ENCODE results near the gene NKAPL. TPM values are rescaled to one million over a fixed set of nuclear protein-coding genes. Genes with fewer than 3 reads are reported as not detected.
A peak's percentile ranks its signal among the peaks of the same experiment; 100 is the strongest.

Gene NKAPL
- total and polyA plus RNA-seq, 2 donors (not counting 3 experiments of a cell fraction or from before 2014, with no cell fraction given), result 0.72 to 1.1 TPM

DNA sequence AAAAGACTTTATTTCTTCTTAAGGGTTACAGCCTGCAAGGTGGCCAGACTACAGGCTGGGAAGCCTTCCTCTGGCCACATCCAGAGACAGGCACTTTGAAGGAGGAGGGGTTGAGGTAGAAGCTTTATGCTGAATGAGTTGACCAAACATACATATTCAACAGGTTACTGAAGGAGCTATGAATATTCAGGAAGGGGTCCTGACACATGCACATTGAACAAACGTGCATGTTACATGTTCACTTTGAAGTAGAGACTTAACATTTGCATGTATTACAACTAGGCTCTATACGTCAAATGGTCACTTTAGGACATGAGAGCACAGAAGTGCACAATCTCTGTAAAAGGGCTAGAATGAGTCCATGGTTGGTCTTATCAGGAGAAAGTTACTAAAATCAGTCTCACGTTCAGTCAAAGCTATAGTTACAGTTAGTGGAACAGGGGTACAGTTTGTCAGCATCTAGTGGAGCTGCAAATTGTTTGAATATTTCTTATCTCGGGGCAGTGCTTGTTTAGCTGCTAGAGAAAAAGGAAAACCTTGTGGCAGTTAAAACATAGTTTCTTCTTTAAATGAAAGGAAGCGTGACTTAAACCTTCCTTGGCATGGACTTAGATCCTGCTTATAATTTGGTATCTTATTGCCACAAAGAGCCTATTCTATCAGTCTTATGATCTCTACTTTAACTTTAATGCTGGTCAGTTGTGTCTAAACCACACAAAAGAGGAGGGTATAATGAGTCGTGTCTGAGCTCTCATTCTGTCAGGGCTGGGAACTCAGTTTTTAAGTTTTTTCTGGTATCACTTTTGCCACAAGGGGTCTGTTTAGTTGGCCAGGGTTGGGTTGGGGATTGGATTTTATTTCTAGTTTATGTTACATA, 38.6 kb upstream of the NKAPL start:
- Histone ChIP-seq H4K20me1 (replicated peaks; ENCODE audit: control insufficient read depth, extremely low read depth, insufficient read depth, low read length) (no peaks in the 10 kb centered on the region), H3K36me3 (ENCODE audit: control insufficient read depth in 2 of 2, extremely low read depth in 1 of 2, insufficient read depth in 2 of 2, low read length in 2 of 2) (no peaks in the 10 kb centered on the region), H3K4me2 (ENCODE audit: insufficient read depth, low read length) (no peak overlapping the region), H2AFZ (ENCODE audit: low read depth, low read length) (no peak overlapping the region), H3K9me3 (replicated peaks; ENCODE audit: control insufficient read depth, insufficient read depth, low read length) (no peaks in the 10 kb centered on the region), H3K9ac (replicated peaks; ENCODE audit: extremely low read depth, insufficient read depth, low read length) (no peak overlapping the region), H3K27ac (ENCODE audit: insufficient read depth, low read depth, low read length) (no peak overlapping the region), H3K79me2 (ENCODE audit: control insufficient read depth, insufficient read depth, low read length) (peaks cover 2% of the 10 kb centered on the region), H3K4me3 (replicated peaks in 1 of 3; ENCODE audit: insufficient read depth in 1 of 3, low read depth in 1 of 3, low read length in 3 of 3) (no peak overlapping the region), H3K27me3 (ENCODE audit: control insufficient read depth in 2 of 2, insufficient read depth in 2 of 2, low read length in 2 of 2) (peaks cover 3 to 4% of the 10 kb centered on the region in 2 experiments), H3K4me1 (ENCODE audit: control insufficient read depth, extremely low read depth, insufficient read depth, low read length) (peaks cover 9% of the 10 kb centered on the region), H3K9me1 (replicated peaks; ENCODE audit: control insufficient read depth, extremely low read depth, insufficient read depth, low read length) (no peaks in the 10 kb centered on the region)
- DNase-seq (ENCODE audit: low read depth, low spot score) (peak; percentile 5), FAIRE-seq (no peak)
- POLR2A ChIA-PET, result interaction anchor here (0.7 kb wide), 1 partner anchor 54 kb away, joined by 6 read pairs; no protein-coding TSS in a partner anchor
- TF ChIP-seq, protein P1, sequence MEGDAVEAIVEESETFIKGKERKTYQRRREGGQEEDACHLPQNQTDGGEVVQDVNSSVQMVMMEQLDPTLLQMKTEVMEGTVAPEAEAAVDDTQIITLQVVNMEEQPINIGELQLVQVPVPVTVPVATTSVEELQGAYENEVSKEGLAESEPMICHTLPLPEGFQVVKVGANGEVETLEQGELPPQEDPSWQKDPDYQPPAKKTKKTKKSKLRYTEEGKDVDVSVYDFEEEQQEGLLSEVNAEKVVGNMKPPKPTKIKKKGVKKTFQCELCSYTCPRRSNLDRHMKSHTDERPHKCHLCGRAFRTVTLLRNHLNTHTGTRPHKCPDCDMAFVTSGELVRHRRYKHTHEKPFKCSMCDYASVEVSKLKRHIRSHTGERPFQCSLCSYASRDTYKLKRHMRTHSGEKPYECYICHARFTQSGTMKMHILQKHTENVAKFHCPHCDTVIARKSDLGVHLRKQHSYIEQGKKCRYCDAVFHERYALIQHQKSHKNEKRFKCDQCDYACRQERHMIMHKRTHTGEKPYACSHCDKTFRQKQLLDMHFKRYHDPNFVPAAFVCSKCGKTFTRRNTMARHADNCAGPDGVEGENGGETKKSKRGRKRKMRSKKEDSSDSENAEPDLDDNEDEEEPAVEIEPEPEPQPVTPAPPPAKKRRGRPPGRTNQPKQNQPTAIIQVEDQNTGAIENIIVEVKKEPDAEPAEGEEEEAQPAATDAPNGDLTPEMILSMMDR (IDR thresholded peaks at IDR 0.05; ENCODE audit: extremely low read depth in 1 of 2, insufficient read depth in 1 of 2, low read depth in 1 of 2, low read length in 2 of 2), result no peak
- TF ChIP-seq FOS (IDR thresholded peaks at IDR 0.05; ENCODE audit: borderline replicate concordance, insufficient read depth, low read length), result no peak
- TF ChIP-seq MYC (IDR thresholded peaks at IDR 0.05; ENCODE audit: low read depth, low read length), result no peak
- no peak for TF ChIP-seq POLR2AphosphoS5 (IDR thresholded peaks at IDR 0.05; ENCODE audit: insufficient read depth, low read depth, low read length)
- TF ChIP-seq, protein P2, sequence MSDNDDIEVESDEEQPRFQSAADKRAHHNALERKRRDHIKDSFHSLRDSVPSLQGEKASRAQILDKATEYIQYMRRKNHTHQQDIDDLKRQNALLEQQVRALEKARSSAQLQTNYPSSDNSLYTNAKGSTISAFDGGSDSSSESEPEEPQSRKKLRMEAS (IDR thresholded peaks at IDR 0.05; ENCODE audit: insufficient read depth, insufficient read length), result no peak
- no peak for TF ChIP-seq POLR2A (IDR thresholded peaks at IDR 0.05; ENCODE audit: low read depth, low read length)
- no peak for TF ChIP-seq JUN (IDR thresholded peaks at IDR 0.05; ENCODE audit: borderline replicate concordance, insufficient read depth, insufficient read length, low read depth)
- no peak for TF ChIP-seq GATA2 (IDR thresholded peaks at IDR 0.05; ENCODE audit: insufficient read depth, insufficient read length, low read depth, low read length)
- TF ChIP-seq EZH2 (IDR thresholded peaks at IDR 0.05; ENCODE audit: borderline replicate concordance, low read depth, low read length, severe bottlenecking), result no peak
- dilution Hi-C loops (cut with MboI; ENCODE audit: extremely low pct_ligation_motif_present, low sequenced_read_pairs) (no loop called here), intact Hi-C loops (cut with micrococcal nuclease) (loop anchor here (10.0 kb wide), 1 partner anchor 746 kb away; the partner anchor contains the start of gene ZNF184)
- CTCF ChIA-PET, result interaction anchor here (0.7 to 2.0 kb wide), 4 partner anchors 59 to 458 kb away, joined by 3 to 4 read pairs (median 4); partner anchors contain the start of gene PGBD1
- no TSS peak for BruUV-seq (replicated peaks)
